ENCODE results near the gene ZDHHC1.
"Not testable (repeated sequence)": the region's sequence is repeated elsewhere in the genome, so short reads cannot be mapped to it uniquely, and the experiment has no call there.

ZDHHC1 gene

DNA sequence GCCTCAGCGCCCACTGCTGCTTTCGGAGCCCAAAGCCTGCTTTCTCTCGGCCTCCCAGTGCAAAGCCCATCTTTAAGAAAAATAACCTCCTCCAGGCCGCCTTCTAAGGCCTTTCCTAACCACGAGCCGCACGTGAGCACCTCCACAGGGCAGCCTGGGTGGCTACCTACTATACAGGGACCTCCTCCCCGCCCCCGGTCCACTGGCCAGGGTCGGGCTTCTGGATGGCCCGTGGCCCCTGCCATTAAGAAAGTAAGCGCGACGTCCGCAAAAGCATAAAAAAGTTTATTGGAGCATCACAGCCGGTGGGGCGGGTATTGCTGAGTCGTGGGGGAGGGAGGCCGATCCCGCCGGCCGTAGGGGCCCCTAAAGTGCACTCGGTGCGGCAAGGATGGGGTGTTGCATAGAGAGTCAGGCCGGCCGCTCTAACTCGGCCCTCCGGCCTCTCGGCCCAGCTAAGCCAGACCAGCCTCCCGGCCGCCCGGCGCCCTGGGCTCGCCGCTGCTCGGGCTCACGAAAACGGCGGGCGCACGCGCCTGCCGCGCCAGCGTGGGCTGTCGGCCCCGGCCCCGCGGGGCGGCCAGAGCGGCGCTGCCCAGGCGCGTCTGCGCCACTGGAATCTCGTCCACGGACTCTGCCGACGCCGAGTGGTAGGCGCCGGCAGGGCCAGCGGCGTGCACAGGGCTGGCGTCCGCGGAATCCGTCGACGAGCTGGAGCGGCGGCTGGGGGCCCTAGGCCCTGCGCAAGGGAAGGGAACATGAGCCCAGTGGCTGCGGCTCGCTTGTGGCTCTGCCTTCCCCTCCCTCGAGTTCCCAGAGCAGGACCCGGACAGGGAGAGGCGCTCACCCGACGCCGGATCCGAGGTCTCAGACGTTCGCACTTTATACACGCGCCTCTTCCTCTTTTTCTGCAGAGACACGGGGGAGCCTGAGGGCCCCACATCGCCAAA lies 21.8 kb downstream of the ZDHHC1 start:
- DNase-seq (ENCODE audit: low read depth in 2 of 2), result no peak

GRCh38 chr16:67393788-67394154 lies 22.5 kb downstream of the ZDHHC1 start:
- no peak for DNase-seq (ENCODE audit: low read depth in 2 of 2)

- peak in 1 of 2 donors; percentile 27 for DNase-seq (ENCODE audit: low read depth in 2 of 2)
Measured at GRCh38 chr16:67393111-67393787, 23.0 kb downstream of the ZDHHC1 start, which contains the start of gene TPPP3. Gene TPPP3, minus strand, starts transcription at chr16:67393498. Its CDS starts 2,387 bp downstream, at chr16:67391111.

GRCh38 chr16:67392301-67393059 lies 23.8 kb downstream of the ZDHHC1 start:
- DNase-seq (ENCODE audit: low read depth in 2 of 2), result no peak

DNA sequence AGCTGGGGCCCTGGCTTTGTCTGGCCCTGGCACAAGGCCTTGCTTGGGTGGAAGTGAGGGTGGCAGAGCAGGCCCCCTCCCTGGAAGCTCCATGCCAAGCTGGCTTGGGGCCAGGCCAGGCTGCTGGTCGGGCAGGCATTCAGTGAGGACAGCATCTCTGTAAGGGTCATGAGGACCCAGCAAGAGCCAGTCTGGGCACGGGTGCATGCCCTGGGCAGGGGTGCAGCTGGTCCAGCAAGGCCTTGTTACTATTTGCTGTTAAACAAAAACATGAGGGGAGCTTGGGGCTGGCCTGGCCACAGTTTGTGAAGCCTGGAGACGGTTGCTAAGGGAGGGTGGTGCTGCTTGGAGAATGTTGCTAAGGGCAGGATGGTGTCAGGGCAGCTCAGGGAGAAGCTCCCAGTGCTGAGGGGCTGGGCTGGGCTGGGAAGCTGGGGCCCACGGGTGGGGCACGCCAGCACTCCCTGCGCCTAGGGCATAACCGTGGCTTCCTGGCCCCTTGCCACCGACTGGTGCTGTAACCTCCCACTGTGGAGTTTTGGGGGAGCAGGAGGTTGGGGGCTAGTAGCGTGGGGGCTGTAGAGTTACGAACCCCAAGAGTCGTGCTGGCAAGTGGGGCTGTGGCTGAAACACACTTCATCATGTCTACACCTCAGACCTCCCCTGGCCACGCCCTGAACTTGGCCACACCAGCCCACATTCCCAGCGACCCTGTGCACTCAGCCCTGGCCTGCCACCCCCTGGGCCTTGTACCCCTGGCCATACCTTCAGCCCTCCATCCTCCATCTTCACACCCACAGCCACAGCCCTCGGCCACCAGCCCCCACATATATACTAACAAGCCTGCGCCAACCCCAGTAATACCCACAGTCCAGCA lies 24.6 kb downstream of the ZDHHC1 start:
- no peak for DNase-seq (ENCODE audit: low read depth in 2 of 2)

GRCh38 chr16:67390816-67391423 lies 25.4 kb downstream of the ZDHHC1 start:
- DNase-seq (ENCODE audit: low read depth in 2 of 2), result no peak

- no peak for DNase-seq (ENCODE audit: low read depth in 2 of 2)
Measured at GRCh38 chr16:67389911-67390815, 26.1 kb downstream of the ZDHHC1 start.

DNA sequence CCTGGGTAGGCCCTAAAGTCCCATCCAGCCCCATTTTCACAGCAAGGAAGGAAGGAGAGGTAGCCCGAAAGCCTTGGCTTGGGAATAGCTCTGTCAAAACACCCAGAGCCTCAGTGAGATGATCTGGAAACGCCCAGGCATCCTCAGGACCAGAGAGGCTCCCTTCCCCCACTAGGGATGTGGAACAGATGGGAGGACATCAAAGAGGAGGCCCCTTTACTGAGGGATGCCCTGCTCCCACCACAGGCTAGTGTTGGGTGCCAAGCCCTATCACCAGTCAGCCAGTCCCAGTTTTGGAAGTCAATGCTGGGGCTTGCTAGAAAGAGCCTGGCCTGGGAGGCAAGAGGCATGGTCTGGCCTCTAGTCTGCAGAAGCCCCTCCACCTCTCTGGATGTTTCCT lies 27.7 kb downstream of the ZDHHC1 start:
- no peak for DNase-seq (ENCODE audit: low read depth in 2 of 2)

DNA sequence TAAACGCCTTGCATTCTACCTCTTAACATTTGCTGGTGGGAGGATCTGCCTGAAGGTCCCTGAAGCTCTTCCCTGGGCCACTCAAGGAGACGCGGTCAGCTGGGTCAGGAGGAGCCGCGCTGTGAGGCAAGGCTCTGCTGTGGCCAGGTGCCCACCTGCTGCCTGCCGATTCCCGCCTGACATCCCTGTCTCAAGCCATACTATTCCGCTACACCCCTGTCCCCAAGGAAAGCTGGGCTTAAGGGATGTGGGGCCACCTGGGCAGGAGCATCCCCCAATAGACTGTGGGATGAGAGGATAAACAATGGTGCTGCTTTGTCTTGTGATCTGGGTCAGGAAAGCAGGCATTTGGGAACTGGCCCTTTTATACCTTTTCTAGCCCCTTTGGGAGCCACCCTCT lies 28.1 kb downstream of the ZDHHC1 start:
- no peak for DNase-seq (ENCODE audit: low read depth in 2 of 2)

DNA sequence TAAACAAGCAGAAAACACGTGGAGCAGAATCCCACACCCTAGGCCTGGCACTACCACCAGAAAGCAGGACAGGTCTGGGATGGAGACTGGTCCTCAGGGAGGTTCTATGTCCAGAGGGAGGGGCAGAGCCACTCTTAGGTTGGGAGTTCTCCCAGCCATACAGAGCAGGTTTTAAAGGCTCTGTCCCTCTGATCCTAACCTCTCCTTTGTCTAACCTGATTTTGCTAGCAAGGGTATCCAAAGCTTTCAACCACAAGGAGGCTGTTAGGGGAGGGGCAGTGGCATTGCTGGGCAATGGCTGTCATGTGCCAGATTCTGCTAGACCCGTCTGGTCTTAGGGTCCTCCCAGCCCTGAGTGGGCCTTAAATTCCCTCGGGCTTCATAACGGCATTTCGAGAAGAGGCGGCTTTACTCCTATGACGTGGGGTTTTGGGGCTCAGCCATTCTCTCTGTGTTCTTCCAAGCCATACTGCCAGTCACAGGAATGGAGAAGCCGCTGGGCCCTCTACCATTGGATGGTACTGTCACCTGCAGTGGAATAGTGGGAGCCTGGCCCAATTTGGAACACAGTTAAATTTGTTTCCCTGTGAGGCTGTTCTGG lies 28.7 kb downstream of the ZDHHC1 start:
- DNase-seq (ENCODE audit: low read depth in 2 of 2), result no peak

- DNase-seq (ENCODE audit: low read depth in 2 of 2), result no peak
Measured at GRCh38 chr16:67386861-67387455, 29.3 kb downstream of the ZDHHC1 start.

DNA sequence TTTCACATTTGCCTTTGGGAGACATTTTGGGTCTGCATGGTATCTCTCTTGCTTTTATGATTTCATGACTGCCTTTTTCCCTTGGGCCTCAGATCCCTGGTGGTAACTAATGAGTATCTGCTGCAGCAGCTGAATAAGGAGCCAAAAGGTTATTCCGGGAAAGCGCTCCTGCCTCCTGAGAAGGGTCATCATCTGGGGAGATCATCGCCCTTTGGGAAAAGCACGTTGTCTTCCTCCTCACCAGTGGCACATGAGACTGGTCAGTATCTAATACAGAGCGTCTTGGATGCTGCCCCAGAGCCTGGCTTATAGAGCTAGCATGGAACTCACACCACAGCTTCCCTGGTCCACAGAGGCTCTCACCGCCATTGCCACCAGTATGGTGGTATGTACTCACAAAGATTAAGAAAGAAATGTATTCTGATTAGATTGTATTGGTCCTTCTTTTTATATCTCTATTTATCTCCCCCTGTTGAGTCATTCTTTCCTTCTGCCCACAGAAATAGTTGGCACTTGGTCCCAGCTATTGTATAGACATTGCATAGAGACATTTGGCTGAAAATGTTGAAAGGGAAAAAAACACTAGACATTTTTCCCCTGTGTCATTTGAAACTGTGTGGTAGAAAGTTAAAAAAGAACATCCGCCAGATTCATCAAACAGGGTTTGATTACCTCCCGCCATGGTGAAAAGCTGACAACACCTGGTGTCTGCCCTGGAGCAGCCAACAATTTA lies 31.3 kb downstream of the ZDHHC1 start:
- no peak for DNase-seq (ENCODE audit: low read depth in 2 of 2)

DNA sequence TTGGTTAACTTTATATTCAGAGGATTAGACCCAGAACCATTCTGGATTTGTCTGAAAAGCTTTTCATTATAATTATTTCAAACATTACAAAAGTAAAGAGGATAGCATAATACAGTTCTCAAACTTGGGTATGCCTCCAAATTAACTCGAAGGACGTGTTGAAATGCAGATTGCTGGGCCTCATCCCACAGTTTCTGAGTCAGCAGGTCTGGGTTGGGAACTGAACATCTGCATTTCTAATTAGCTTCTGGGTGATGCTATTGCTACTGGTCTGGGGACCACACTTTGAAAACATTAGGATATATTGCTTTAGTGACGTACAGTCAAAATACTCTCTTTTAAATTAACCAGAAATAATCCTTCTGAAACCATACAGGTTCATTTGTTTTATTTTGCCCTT lies 33.0 kb downstream of the ZDHHC1 start:
- DNase-seq (ENCODE audit: low read depth in 2 of 2), result no peak

DNA sequence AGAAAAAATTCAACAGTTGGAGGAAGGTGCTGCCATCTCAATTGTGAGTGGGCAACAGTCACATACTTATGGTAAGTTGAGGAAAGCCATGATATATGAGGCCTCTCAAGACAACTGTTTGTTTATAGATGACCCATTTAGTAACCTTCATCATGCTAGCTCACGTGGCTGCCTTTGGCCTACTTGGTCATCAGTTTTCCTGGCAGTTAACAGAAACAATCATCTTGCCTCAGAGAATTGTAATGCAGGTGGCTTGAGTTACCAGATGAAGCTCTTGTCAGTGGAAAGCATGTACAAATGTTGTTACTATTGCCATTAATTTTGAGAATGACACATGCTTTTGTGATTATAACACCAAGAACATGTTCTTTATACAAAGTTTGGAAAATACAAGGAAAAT lies 37.6 kb downstream of the ZDHHC1 start:
- DNase-seq (ENCODE audit: low read depth in 2 of 2), result no peak

DNA sequence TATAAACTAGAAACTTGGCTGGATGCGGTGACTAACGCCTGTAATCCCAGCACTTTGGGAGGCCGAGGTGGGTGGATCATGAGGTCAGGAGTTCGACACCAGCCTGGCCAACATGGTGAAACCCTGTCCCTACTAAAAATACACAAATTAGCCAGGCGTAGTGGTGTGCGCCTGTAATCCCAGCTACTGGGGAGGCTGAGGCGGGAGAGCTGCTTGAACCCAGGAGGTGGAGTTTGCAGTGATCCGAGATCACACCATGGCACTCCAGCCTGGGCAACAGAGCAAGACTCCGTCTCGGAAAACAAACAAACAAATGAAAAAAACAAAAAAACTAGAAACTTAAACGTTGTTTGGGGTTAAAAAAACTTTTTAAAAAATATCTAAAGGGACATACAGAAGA lies 40.3 kb downstream of the ZDHHC1 start:
- DNase-seq (ENCODE audit: low read depth in 2 of 2), result not testable (repeated sequence)

DNA sequence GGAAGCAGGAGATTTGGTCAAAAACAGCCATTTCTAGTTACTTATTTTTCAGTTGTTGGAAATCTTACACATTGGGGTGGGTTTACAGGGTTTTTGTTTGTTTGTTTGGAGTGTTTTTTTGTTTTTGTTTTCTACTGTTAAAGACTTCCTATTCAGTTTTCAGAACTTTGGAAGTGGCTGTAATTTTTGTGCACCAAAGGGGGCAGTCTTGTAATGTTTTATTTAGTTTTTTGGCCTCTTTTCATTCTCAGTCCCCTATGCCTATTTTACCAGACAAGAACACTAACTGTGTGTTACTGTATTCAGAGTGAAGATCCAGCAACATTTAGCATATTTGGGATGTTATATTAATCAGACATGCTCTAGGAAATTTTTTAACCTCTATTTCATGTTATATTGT lies 43.6 kb downstream of the ZDHHC1 start:
- no peak for DNase-seq (ENCODE audit: low read depth in 2 of 2)

GRCh38 chr16:67370661-67371060 lies 45.6 kb downstream of the ZDHHC1 start:
- DNase-seq (ENCODE audit: low read depth in 2 of 2), result no peak

DNA sequence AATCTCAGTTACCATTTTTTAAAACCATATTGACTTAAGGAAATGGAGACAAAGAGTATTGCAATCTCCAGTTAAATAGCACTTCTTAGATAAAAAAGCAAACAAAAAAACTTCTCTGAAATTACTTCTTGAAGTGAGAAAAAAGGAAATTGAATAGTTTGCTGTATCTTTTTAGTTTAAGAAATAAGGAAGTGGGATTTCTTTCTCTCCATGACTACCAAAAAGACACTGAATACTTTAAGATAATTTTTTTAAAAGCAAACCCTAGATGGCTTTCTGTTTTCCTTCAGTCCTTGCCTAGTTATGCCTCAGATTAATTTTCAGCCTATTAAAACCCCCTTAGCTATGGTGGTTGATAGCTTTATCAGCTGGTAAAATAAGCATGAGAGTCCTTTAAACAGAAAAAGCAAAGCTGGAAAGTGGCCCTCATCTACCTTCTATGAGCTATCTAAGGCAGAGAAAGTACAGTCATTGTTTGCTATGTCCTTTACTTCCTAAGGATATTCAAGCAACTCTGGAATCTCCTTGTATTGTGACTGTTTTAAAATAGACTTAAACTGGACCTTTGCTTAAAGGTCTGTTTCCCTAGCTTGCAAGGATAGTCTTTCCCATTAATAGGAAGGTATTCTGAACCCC lies 51.6 kb downstream of the ZDHHC1 start:
- DNase-seq (ENCODE audit: low read depth in 2 of 2), result no peak

Data from stimulated activated CD4-positive, alpha-beta T cell treated with anti-CD3 and anti-CD28 coated beads, Interleukin-15, amount 100 ng/mL, for 48 hours (primary cell).